Suprapubic skin (tissue), 3 donors: ENCODE data around the gene DRD2.

Experiments used
- POLR2A ChIP-seq, 2 donors: fragments of 450-650 bp; IDR thresholded peaks; one replicate each; pipeline ENCODE4 v1.6.1; 2017; ENCODE audit warnings: antibody characterized with exemption in 2 of 2, mild to moderate bottlenecking in 2 of 2, moderate library complexity in 2 of 2
- TF ChIP-seq, protein P1 (sequence below), 2 donors: fragments of 200-600 bp in 1 of 2; fragments of 450-650 bp in 1 of 2; sonication (generic) in 1 of 2; IDR thresholded peaks; one replicate each; pipeline ENCODE4 v1.5.1; 2016 to 2019; ENCODE audit warnings: antibody characterized with exemption in 2 of 2, mild to moderate bottlenecking in 1 of 2, moderate library complexity in 1 of 2

DNA sequence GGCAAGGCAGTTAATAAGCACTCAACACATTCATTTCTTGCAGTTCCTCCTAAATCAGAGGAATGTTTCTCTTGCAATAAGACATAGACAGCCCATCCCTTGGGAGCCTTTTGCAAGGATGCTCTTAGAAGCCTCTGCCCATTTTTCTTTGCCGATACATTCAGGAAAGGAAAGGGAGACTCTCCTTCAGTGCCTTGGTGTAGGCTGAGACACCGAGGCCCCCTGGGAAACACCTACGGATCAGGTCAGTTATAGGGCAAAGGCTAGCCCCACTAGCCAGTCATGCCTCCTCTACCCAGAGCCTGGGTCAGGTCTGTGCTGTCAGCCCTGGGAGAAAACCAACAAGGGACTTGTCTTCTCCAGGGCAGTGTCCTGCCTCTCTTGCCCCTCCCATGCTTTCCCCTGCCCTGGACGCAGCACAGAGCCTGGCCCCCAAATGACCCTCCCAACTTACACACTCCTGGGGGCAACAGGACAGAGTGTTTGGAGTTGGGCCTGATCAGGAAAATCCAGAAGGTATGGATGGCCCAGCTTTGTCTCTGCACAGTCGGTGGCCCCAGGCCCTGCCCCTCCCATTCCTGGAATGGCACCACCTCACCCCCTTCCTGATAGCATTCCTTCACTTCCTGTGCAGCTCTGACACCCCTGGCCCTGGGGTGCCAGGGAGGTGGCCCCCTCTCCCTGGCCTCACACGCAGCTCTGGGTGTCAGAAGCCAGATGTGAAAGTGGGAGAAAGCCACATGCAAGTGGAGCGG is 69.3 kb downstream of the DRD2 start:
- TF ChIP-seq, protein P1, sequence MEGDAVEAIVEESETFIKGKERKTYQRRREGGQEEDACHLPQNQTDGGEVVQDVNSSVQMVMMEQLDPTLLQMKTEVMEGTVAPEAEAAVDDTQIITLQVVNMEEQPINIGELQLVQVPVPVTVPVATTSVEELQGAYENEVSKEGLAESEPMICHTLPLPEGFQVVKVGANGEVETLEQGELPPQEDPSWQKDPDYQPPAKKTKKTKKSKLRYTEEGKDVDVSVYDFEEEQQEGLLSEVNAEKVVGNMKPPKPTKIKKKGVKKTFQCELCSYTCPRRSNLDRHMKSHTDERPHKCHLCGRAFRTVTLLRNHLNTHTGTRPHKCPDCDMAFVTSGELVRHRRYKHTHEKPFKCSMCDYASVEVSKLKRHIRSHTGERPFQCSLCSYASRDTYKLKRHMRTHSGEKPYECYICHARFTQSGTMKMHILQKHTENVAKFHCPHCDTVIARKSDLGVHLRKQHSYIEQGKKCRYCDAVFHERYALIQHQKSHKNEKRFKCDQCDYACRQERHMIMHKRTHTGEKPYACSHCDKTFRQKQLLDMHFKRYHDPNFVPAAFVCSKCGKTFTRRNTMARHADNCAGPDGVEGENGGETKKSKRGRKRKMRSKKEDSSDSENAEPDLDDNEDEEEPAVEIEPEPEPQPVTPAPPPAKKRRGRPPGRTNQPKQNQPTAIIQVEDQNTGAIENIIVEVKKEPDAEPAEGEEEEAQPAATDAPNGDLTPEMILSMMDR (IDR thresholded peaks at IDR 0.05) = no peak
- no peak for TF ChIP-seq POLR2A (IDR thresholded peaks at IDR 0.05)
